Activated CD4-positive, alpha-beta T cell treated with anti-CD3 and anti-CD28 coated beads for 36 hours (primary cell): ENCODE results near the gene CREB3L1. TPM values are rescaled to one million over a fixed set of nuclear protein-coding genes. Genes with fewer than 3 reads are reported as not detected.
"Not testable (repeated sequence)": the region's sequence is repeated elsewhere in the genome, so short reads cannot be mapped to it uniquely, and the experiment has no call there.

ENCODE experiments used
- ATAC-seq: fragments of 200-7000 bp; cut with Tn5 transposase; one replicate; pipeline ENCODE4 v1.10.0; 2021; ENCODE audit warnings: mild to moderate bottlenecking, moderate library complexity
- CTCF ChIA-PET: fragments of 350-600 bp; sonication (Branson Sonifier 250); formaldehyde crosslinking; loops from one replicate; lab custom pipeline; 2021; ENCODE audit warnings: antibody characterized with exemption; lab: Charles Lee
- POLR2A ChIA-PET: fragments of 350-600 bp; sonication (Branson Sonifier 250); formaldehyde crosslinking; loops from one replicate; lab custom pipeline; 2021; ENCODE audit warnings: antibody characterized with exemption, inconsistent platforms; lab: Charles Lee
- DNase-seq: peaks from one replicate; pipeline ENCODE4 v3.0.0-alpha.2; 2020
- H3K27ac Mint-ChIP-seq: one replicate; pipeline ENCODE4 v1.8.0; 2021; ENCODE audit warnings: mixed read lengths
- H3K27me3 Mint-ChIP-seq: one replicate; pipeline ENCODE4 v1.8.0; 2021; ENCODE audit warnings: mixed read lengths
- H3K36me3 Mint-ChIP-seq: one replicate; pipeline ENCODE4 v1.8.0; 2021; ENCODE audit warnings: low read depth, mixed read lengths
- H3K4me1 Mint-ChIP-seq: one replicate; pipeline ENCODE4 v1.8.0; 2021; ENCODE audit warnings: mixed read lengths
- H3K4me3 Mint-ChIP-seq: one replicate; pipeline ENCODE4 v1.8.0; 2021; ENCODE audit warnings: mild to moderate bottlenecking, moderate library complexity, mixed read lengths
- H3K9me3 Mint-ChIP-seq: one replicate; pipeline ENCODE4 v1.8.0; 2021; ENCODE audit warnings: low read depth, mixed read lengths
- intact Hi-C, 2 experiments: fragments of 100-400 bp; cut with DNase I in 1 of 2; cut with micrococcal nuclease in 1 of 2; formaldehyde crosslinking; loops; one replicate each; pipeline versions ENCODE4 v1.14.2 to v1.15.1; 2022 to 2024; cut with DNase I, micrococcal nuclease
- total RNA-seq, 2 experiments: library from RNA; stranded (reverse); gene quantifications; one replicate each; pipeline ENCODE4 v1.2.3, GENCODE V29; 2021

CREB3L1 gene
- total RNA-seq, 2 experiments from 2014 or later: 0.19 TPM; not detected in 1

DNA sequence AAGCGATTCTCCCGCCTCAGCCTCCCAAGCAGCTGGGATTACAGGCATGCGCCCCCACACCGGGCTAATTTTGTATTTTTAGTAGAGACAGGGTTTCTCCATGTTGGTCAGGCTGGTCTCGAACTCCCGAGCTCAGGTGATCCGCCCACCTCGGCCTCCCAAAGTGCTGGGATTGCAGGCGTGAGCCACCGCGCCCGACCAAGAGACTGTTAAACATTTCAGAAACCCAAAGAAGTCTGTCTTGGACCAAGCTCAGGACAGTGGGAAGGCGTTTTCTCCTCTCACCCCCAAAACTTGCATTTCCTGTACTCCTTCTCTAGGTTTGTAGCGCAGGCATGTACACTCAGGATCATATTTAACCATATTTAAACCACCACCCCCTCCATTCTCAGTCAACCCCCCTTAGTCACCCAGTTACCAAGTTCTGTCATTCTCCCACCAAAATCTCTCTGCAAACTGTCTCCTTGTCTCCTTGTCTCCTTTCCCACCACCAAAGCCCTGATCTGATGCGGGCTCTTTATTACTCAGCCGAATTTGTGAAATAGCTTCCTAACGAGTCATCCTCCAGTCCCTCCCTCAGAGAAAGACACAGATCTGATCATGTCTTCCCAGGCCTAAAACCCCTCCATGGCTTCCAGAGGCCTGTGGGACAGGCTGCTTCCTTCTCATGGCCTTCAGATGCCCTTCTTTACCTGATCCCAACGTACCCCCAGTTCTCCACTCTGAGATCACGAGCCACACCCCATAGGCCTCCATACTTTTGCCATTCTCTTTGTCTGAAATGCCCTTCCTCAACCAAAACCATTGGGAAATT, 29.0 kb upstream of the CREB3L1 start:
- no peak overlapping the region for H3K4me3 Mint-ChIP-seq
- DNase-seq: peak; percentile 38
- H3K9me3 Mint-ChIP-seq: no peaks in the 10 kb centered on the region
- ATAC-seq: peak; percentile 76
- peak overlapping the region; percentile 10 for H3K27ac Mint-ChIP-seq
- ChIA-PET CTCF (interaction anchor here (0.7 to 2.4 kb wide), 5 partner anchors 9 to 67 kb away, joined by 3 to 6 read pairs (median 5); no protein-coding TSS in a partner anchor), POLR2A (interaction anchor here (0.7 kb wide), 1 partner anchor 314 kb away, joined by 3 read pairs; no protein-coding TSS in a partner anchor)
- H3K36me3 Mint-ChIP-seq: no peaks in the 10 kb centered on the region
- H3K27me3 Mint-ChIP-seq: no peaks in the 10 kb centered on the region
- intact Hi-C loops: no loop called here
- peaks cover 9% of the 10 kb centered on the region for H3K4me1 Mint-ChIP-seq

DNA sequence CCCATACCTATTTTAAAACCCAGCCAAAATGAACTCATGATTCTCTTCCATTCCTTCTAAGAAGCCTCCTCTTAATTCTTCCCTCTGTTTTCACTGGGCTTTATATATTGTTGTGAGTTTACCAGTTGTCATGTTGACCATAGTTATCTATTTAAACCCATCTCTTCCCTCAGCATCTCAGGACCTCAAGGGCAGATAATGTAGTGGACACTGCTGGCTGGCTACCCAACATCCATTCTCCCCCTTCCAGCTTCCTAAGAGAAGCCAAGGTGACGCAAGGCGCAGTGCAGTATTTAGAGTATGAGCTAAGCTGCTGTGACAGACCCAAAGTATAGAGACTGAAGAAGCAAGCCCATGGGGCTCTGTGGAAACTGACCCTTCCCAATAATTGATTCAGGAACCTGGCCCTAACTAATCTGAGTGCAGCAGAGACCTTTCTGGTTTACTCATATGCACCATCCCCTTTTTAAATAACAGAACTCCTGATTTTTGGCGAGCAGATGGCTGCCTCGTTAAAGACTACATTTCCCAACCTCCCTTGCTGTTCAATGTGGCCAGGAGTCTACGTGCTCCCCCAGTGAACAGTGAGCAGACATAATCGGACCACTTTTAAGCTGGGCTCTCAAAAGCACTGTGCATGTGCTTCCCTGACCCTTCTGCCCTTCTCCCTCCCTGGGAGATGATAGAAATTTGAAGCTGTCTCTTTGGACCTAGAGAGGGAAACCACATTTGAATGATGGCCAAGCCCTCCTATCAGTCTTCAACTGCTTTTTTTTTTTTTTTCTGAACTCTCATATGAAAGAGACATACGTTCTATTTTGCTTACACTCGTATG, 28.1 kb upstream of the CREB3L1 start:
- Mint-ChIP-seq H3K4me1 (peaks cover 9% of the 10 kb centered on the region), H3K27me3 (no peaks in the 10 kb centered on the region), H3K27ac (peak overlapping the region; percentile 10), H3K36me3 (no peaks in the 10 kb centered on the region), H3K4me3 (no peak overlapping the region), H3K9me3 (no peaks in the 10 kb centered on the region)
- ATAC-seq (no peak), DNase-seq (no peak)
- ChIA-PET POLR2A (interaction anchor here (0.7 kb wide), 1 partner anchor 313 kb away, joined by 3 read pairs; no protein-coding TSS in a partner anchor), CTCF (interaction anchor here (0.7 to 2.4 kb wide), 11 partner anchors 9 to 103 kb away, joined by 3 to 9 read pairs (median 5); no protein-coding TSS in a partner anchor)
- intact Hi-C loops: no loop called here

- DNase-seq (no peak), ATAC-seq (no peak)
- Mint-ChIP-seq H3K4me3 (no peak overlapping the region), H3K4me1 (peaks cover 9% of the 10 kb centered on the region), H3K27ac (no peak overlapping the region), H3K27me3 (no peaks in the 10 kb centered on the region), H3K36me3 (no peaks in the 10 kb centered on the region), H3K9me3 (no peaks in the 10 kb centered on the region)
- ChIA-PET POLR2A (no interaction called here), CTCF (interaction anchor here (0.8 to 1.8 kb wide), 9 partner anchors 8 to 392 kb away, joined by 3 to 9 read pairs (median 4); no protein-coding TSS in a partner anchor)
- intact Hi-C loops: no loop called here
Measured at GRCh38 chr11:46249938-46250744, 27.3 kb upstream of the CREB3L1 start.

- no peak overlapping the region for H3K4me3 Mint-ChIP-seq
- CTCF ChIA-PET: interaction anchor here (0.8 to 1.8 kb wide), 8 partner anchors 9 to 392 kb away, joined by 3 to 9 read pairs (median 4); no protein-coding TSS in a partner anchor
- no peaks in the 10 kb centered on the region for H3K9me3 Mint-ChIP-seq
- no peak overlapping the region for H3K27ac Mint-ChIP-seq
- POLR2A ChIA-PET: interaction anchor here (0.7 kb wide), 1 partner anchor 65 kb away, joined by 4 read pairs; no protein-coding TSS in a partner anchor
- H3K4me1 Mint-ChIP-seq: peaks cover 9% of the 10 kb centered on the region
- H3K36me3 Mint-ChIP-seq: no peaks in the 10 kb centered on the region
- DNase-seq: no peak
- H3K27me3 Mint-ChIP-seq: no peaks in the 10 kb centered on the region
- intact Hi-C loops: no loop called here
- no peak for ATAC-seq
Measured at GRCh38 chr11:46250745-46251052, 26.8 kb upstream of the CREB3L1 start.

GRCh38 chr11:46251954-46252353, 25.5 kb upstream of the CREB3L1 start:
- intact Hi-C loops: no loop called here
- CTCF ChIA-PET: interaction anchor here (1.1 to 1.4 kb wide), 3 partner anchors 43 to 286 kb away, joined by 3 read pairs; no protein-coding TSS in a partner anchor
- POLR2A ChIA-PET: no interaction called here

DNA sequence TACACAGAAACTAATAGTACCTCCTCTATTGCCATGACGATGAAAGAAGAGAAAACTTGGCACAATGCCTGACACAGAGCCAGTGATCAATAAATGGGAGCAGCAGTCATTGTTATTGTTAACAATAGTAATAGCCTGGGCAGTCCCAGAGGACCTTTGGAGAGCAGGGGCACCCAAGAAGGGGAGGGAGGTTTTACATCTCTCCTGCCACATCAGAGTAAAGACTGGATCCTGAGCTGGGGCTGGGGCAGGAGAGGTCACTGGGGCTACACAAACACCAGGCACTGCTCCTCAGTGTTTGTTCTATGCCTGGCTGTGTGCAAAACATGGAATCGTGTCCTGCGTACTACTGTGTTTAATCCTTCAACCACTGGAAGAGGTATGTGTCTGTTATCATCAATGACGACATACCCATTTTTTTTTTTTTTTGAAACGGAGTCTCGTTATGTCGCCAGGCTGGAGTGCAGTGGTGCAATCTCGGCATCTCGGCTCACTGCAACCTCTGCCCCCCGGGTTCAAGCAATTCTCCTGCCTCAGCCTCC, 25.0 kb upstream of the CREB3L1 start:
- Mint-ChIP-seq H3K4me1 (peaks cover 9% of the 10 kb centered on the region), H3K9me3 (no peaks in the 10 kb centered on the region), H3K27ac (no peak overlapping the region), H3K36me3 (no peaks in the 10 kb centered on the region), H3K27me3 (no peaks in the 10 kb centered on the region), H3K4me3 (no peak overlapping the region)
- ChIA-PET CTCF (interaction anchor here (0.7 to 1.4 kb wide), 3 partner anchors 42 to 99 kb away, joined by 3 read pairs; no protein-coding TSS in a partner anchor), POLR2A (no interaction called here)
- intact Hi-C loops: no loop called here
- no peak for DNase-seq
- ATAC-seq: no peak

More at GRCh38 chr11:46251954-46252353, 25.5 kb upstream of the CREB3L1 start:
- Mint-ChIP-seq H3K4me1 (peaks cover 9% of the 10 kb centered on the region), H3K27me3 (no peaks in the 10 kb centered on the region), H3K36me3 (no peaks in the 10 kb centered on the region), H3K9me3 (no peaks in the 10 kb centered on the region), H3K4me3 (no peak overlapping the region), H3K27ac (no peak overlapping the region)
- ATAC-seq (no peak), DNase-seq (no peak)

GRCh38 chr11:46253258-46254132, 24.0 kb upstream of the CREB3L1 start:
- intact Hi-C loops: no loop called here
- H3K4me3 Mint-ChIP-seq: no peak overlapping the region
- no peaks in the 10 kb centered on the region for H3K27me3 Mint-ChIP-seq
- POLR2A ChIA-PET: no interaction called here
- ATAC-seq: no peak
- H3K4me1 Mint-ChIP-seq: peaks cover 7% of the 10 kb centered on the region
- DNase-seq: no peak
- H3K9me3 Mint-ChIP-seq: no peaks in the 10 kb centered on the region
- H3K27ac Mint-ChIP-seq: no peak overlapping the region
- H3K36me3 Mint-ChIP-seq: no peaks in the 10 kb centered on the region
- CTCF ChIA-PET: interaction anchor here (1.3 kb wide), 1 partner anchor 41 kb away, joined by 3 read pairs; no protein-coding TSS in a partner anchor

- CTCF ChIA-PET: no interaction called here
Measured at GRCh38 chr11:46254133-46254491, 23.4 kb upstream of the CREB3L1 start.

GRCh38 chr11:46256540-46257001, 20.9 kb upstream of the CREB3L1 start:
- Mint-ChIP-seq H3K27ac (no peak overlapping the region), H3K27me3 (no peaks in the 10 kb centered on the region), H3K4me1 (no peaks in the 10 kb centered on the region), H3K9me3 (no peaks in the 10 kb centered on the region), H3K36me3 (no peaks in the 10 kb centered on the region), H3K4me3 (no peak overlapping the region)
- CTCF ChIA-PET: interaction anchor here (1.0 kb wide), 1 partner anchor 106 kb away, joined by 3 read pairs; no protein-coding TSS in a partner anchor
- intact Hi-C loops: no loop called here
- POLR2A ChIA-PET: no interaction called here
- no peak for ATAC-seq
- no peak for DNase-seq

More at GRCh38 chr11:46254133-46254491, 23.4 kb upstream of the CREB3L1 start:
- DNase-seq (no peak), ATAC-seq (no peak)
- POLR2A ChIA-PET: no interaction called here
- Mint-ChIP-seq H3K36me3 (no peaks in the 10 kb centered on the region), H3K4me3 (no peak overlapping the region), H3K27me3 (no peaks in the 10 kb centered on the region), H3K9me3 (no peaks in the 10 kb centered on the region), H3K4me1 (peaks cover under 1% of the 10 kb centered on the region), H3K27ac (no peak overlapping the region)
- intact Hi-C loops: no loop called here

DNA sequence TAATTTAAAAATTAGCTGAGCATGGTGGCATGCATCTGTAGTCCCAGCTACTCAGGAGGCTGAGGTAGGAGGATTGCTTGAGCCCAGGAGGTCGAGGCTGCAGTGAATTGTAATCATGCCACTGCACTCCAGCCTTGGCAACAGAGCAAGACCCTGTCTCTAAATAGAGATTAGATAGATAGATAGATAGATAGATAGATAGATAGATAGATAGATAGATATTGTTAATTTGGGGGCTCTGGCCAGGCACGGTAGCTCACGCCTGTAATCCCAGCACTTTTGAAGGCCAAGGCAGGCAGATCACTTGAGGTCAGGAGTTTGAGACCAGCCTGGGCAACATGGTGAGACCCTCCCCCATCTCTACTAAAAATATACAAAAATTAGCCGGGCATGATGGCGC, 18.1 kb upstream of the CREB3L1 start:
- H3K9me3 Mint-ChIP-seq, H3K27ac Mint-ChIP-seq, H3K4me3 Mint-ChIP-seq, DNase-seq, ATAC-seq, H3K4me1 Mint-ChIP-seq, H3K36me3 Mint-ChIP-seq, intact Hi-C loops, H3K27me3 Mint-ChIP-seq, POLR2A ChIA-PET: not testable (repeated sequence)
- CTCF ChIA-PET: interaction anchor here (0.9 to 2.8 kb wide), 5 partner anchors 11 to 50 kb away, joined by 3 to 9 read pairs (median 7); no protein-coding TSS in a partner anchor
